Endothelial cell (in vitro differentiated cells): ENCODE results near the gene JMJD8. TPM values are rescaled to one million over a fixed set of nuclear protein-coding genes. Genes with fewer than 3 reads are reported as not detected.

ENCODE experiments used
- DNase-seq: peaks from one replicate; pipeline ENCODE4 v3.0.0; 2021; ENCODE audit warnings: low spot score
- H3K27ac Mint-ChIP-seq: one replicate; pipeline ENCODE4 v1.8.0; 2021; ENCODE audit warnings: mixed read lengths, inconsistent platforms; ENCODE audit not compliant: unreplicated experiment
- H3K27me3 Mint-ChIP-seq: one replicate; pipeline ENCODE4 v1.8.0; 2021; ENCODE audit warnings: mild to moderate bottlenecking, moderate library complexity, mixed read lengths, inconsistent platforms; ENCODE audit not compliant: unreplicated experiment
- H3K36me3 Mint-ChIP-seq: one replicate; pipeline ENCODE4 v1.8.0; 2021; ENCODE audit warnings: mild to moderate bottlenecking, low read depth, mixed read lengths, inconsistent platforms; ENCODE audit not compliant: unreplicated experiment
- H3K4me1 Mint-ChIP-seq: one replicate; pipeline ENCODE4 v1.8.0; 2021; ENCODE audit warnings: mild to moderate bottlenecking, mixed read lengths, inconsistent platforms; ENCODE audit not compliant: unreplicated experiment
- H3K4me3 Mint-ChIP-seq: one replicate; pipeline ENCODE4 v1.8.0; 2021; ENCODE audit warnings: mild to moderate bottlenecking, mixed read lengths, inconsistent platforms; ENCODE audit not compliant: unreplicated experiment
- H3K9me3 Mint-ChIP-seq: one replicate; pipeline ENCODE4 v1.8.0; 2021; ENCODE audit warnings: mixed read lengths, inconsistent platforms; ENCODE audit not compliant: unreplicated experiment
- CTCF ChIP-seq: fragments of 200-600 bp; sonication (generic); IDR thresholded peaks from one replicate; pipeline ENCODE4 v1.5.0; 2021; ENCODE audit warnings: antibody characterized with exemption; ENCODE audit not compliant: unreplicated experiment
- total RNA-seq: library from RNA; stranded (reverse); fragmentation: NEBNext Ultra II Directional; extraction: Animal tissue kit (Norgen Biotek cat#: 25700); gene quantifications from one replicate; pipeline ENCODE4 v1.2.1, GENCODE V29; 2021; ENCODE audit not compliant: unreplicated experiment

JMJD8 gene
- total RNA-seq, 1 donor from 2014 or later, result 31.6 TPM

- peaks cover 3% of the 10 kb centered on the region for H3K36me3 Mint-ChIP-seq
- no peak overlapping the region for H3K4me3 Mint-ChIP-seq
- no peak for TF ChIP-seq CTCF
- H3K4me1 Mint-ChIP-seq, result no peaks in the 10 kb centered on the region
- no peak for DNase-seq
- H3K9me3 Mint-ChIP-seq, result no peaks in the 10 kb centered on the region
- H3K27me3 Mint-ChIP-seq, result peaks cover 10% of the 10 kb centered on the region
- no peak overlapping the region for H3K27ac Mint-ChIP-seq
Measured at GRCh38 chr16:658679-659571, 25.2 kb downstream of the JMJD8 start.

GRCh38 chr16:657487-657886 lies 26.6 kb downstream of the JMJD8 start:
- no peak for DNase-seq
- Mint-ChIP-seq H3K4me3 (no peak overlapping the region), H3K27ac (no peak overlapping the region), H3K27me3 (peaks cover 8% of the 10 kb centered on the region), H3K4me1 (no peaks in the 10 kb centered on the region), H3K36me3 (no peaks in the 10 kb centered on the region), H3K9me3 (no peaks in the 10 kb centered on the region)
- no peak for TF ChIP-seq CTCF

- Mint-ChIP-seq H3K9me3 (no peaks in the 10 kb centered on the region), H3K4me3 (no peak overlapping the region), H3K36me3 (no peaks in the 10 kb centered on the region), H3K4me1 (no peaks in the 10 kb centered on the region), H3K27ac (no peak overlapping the region), H3K27me3 (peaks cover 10% of the 10 kb centered on the region)
- DNase-seq, result no peak
- no peak for TF ChIP-seq CTCF
Measured at GRCh38 chr16:654034-654433, 30.1 kb downstream of the JMJD8 start.

GRCh38 chr16:652454-653305 lies 31.5 kb downstream of the JMJD8 start:
- H3K4me1 Mint-ChIP-seq, result no peaks in the 10 kb centered on the region
- TF ChIP-seq CTCF, result no peak
- no peak for DNase-seq
- H3K36me3 Mint-ChIP-seq, result no peaks in the 10 kb centered on the region
- no peak overlapping the region for H3K4me3 Mint-ChIP-seq
- peaks cover 10% of the 10 kb centered on the region for H3K27me3 Mint-ChIP-seq
- H3K27ac Mint-ChIP-seq, result no peak overlapping the region
- no peaks in the 10 kb centered on the region for H3K9me3 Mint-ChIP-seq
